Left ventricle myocardium superior (tissue), 1 donor: ENCODE results near the gene LRRK1. TPM values are rescaled to one million over a fixed set of nuclear protein-coding genes. Genes with fewer than 3 reads are reported as not detected.
A peak's percentile ranks its signal among the peaks of the same experiment; 100 is the strongest.

ENCODE experiments used
- ATAC-seq: fragments of 200-7000 bp; cut with Tn5 transposase; one replicate; pipeline ENCODE4 v1.9.1; 2020; ENCODE audit warnings: mild to moderate bottlenecking, moderate library complexity
- DNase-seq: peaks from one replicate; pipeline ENCODE4 v3.0.0-alpha.2; 2020
- intact Hi-C: fragments of 100-400 bp; cut with micrococcal nuclease; formaldehyde crosslinking; loops from one replicate; pipeline ENCODE4 v1.11.0; 2022
- total RNA-seq: library from RNA; stranded (reverse); fragmentation: NEBNext Ultra II Directional; extraction: Animal tissue kit (Norgen Biotek cat#: 25700); gene quantifications from one replicate; pipeline ENCODE4 v1.2.1, GENCODE V29; 2021
- donor health status: DM: no; HTN: yes; CAD: no; lungs with severe emphysema.

The LRRK1 gene
- total RNA-seq, 1 donor from 2014 or later: 2.3 TPM

- intact Hi-C loops: no loop called here
- no peak for DNase-seq
- ATAC-seq: peak; percentile 41
Measured at GRCh38 chr15:100909565-100909964, 9.6 kb upstream of the LRRK1 start.

GRCh38 chr15:100909989-100910955 lies 8.9 kb upstream of the LRRK1 start:
- DNase-seq (no peak), ATAC-seq (no peak)
- intact Hi-C loops: no loop called here

DNA sequence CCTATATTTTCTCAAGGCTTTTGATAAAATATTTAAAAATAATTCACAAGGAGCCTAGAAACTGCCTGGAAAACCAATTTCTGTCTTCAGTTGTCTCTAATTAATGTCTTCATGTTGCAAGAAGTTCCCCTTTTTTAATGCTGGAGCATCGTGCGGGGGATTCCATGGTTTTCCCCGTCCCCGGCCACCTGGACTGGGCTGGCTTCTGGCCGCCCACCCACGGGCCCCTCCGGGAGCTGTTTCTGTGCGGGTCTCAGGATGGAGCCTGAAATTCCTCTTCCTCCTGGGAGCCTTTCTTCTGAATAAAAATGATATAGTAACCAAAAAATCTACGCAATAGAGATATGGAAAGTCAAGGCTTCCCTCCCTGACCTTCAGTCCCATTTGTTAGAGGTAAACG lies 8.1 kb upstream of the LRRK1 start:
- ATAC-seq (no peak), DNase-seq (no peak)
- intact Hi-C loops: no loop called here

DNA sequence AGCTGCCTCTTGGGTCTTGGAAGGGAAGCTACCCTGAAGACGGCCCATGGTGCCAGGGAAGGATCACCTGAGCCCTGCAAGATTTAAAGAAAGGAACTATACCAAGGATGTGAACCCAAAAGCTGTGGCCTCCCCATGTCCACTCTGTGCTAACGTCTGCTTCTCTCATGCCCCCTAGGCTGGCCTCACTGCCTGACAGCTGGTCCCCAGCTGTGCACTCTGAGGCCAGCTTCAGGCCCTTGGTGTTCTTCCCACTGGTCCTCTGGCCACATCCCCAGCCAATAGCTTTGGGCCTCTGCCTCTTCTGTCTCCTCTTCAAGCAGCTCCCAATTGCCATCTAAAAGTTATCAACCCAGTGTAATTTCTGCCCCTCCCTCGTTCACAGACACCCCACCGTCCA lies 5.2 kb upstream of the LRRK1 start:
- ATAC-seq (peak; percentile 59), DNase-seq (peak; percentile 53)
- intact Hi-C loops: no loop called here

DNA sequence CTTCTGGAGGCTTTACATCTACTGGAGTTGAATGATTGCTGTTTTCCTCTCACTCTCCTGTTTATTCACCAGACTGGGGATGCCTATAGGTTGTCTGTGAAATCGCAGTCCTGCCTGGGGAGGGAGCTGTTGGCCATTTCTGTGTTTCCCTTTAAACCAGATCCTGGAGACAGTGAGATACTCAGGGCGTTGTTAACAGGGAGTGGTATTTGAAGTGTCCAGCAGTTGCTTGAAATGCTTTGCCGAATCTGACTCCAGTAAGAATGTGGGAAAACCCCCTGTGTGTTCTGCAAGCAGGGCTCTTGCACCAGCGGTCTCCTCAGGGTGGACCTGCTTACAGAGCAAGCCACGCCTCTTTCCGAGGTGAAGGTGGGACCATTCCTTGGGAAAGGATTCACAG lies 4.3 kb upstream of the LRRK1 start:
- no peak for DNase-seq
- no peak for ATAC-seq
- intact Hi-C loops: loop anchor here (5.0 kb wide), 1 partner anchor 92 kb away; no protein-coding TSS in a partner anchor

- peak; percentile 93 for ATAC-seq
- intact Hi-C loops: loop anchor here (5.0 kb wide), 1 partner anchor 89 kb away; no protein-coding TSS in a partner anchor
- DNase-seq: peak; percentile 88
Measured at GRCh38 chr15:100918034-100918689, 995 bp upstream of the LRRK1 start.

- DNase-seq (peak; percentile 46), ATAC-seq (no peak)
- intact Hi-C loops: loop anchor here (5.0 kb wide), 1 partner anchor 88 kb away; no protein-coding TSS in a partner anchor
Measured at GRCh38 chr15:100919481-100920405, 586 bp downstream of the LRRK1 start.

- intact Hi-C loops: no loop called here
- no peak for DNase-seq
- no peak for ATAC-seq
Measured at GRCh38 chr15:100920516-100921135, 1.5 kb downstream of the LRRK1 start.

DNA sequence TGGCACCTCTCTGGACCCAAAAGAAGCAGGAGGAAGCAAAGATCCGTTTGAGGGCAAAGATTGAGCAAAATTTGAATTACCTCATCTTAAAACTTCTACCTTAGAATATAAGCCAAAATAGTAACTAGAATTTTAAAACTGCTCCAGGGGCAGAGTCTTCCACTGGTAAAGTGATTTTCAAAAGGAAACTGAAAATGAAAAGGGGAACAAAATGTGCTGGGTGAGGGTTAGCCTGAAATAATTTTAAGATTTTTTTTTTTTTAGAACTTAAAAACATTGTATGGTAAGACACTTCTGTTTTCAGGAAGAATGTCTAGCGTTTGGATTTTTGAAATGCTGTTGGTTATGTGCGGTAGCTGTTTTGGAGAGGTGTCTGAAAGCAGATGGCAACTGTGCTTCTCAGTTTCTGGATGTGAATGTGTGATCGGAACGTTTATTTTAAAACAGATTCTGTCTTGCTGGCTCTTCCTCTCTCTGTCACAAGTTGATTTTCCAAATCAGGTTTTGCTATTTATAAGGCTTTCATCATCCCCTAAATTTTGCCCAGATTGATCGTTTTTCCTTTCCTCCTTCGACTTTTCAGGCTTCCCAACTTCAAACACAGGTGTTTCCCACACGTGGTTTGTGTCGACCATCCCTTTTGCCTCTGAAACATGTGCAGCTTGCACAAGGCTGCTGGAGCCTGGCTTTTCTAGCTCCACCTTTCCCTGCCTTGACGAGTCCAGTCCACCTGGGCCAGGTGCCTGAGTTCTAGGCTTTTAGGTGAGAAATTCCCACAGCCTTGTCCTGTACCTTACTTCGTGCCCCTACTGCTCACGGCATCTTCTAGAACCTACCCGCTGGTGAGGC lies 3.3 kb downstream of the LRRK1 start:
- intact Hi-C loops: no loop called here
- no peak for ATAC-seq
- no peak for DNase-seq

DNA sequence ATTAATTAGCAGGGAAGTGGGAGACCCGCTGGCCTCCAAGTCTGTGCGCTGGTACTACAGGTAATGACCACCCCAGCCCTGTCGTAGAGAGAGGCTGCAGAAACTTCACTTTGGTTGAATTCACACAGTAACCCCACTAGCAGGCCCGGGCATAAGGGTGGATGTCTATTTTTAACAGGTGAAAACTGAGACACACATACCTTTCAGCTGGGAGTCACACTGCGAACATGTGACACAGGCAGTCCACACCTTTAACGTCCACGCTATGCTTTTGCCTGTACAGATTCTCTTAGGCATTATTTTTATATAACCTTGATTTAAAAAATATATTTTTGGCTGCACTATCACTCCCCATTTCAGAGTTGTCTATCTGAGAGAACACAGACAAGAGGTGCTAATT lies 3.9 kb downstream of the LRRK1 start:
- ATAC-seq (no peak), DNase-seq (no peak)
- intact Hi-C loops: no loop called here

- DNase-seq: no peak
- intact Hi-C loops: no loop called here
Measured at GRCh38 chr15:100923902-100924301, 4.7 kb downstream of the LRRK1 start.

GRCh38 chr15:100924436-100924835 lies 5.3 kb downstream of the LRRK1 start:
- DNase-seq (no peak), ATAC-seq (no peak)
- intact Hi-C loops: no loop called here

More at GRCh38 chr15:100923902-100924301, 4.7 kb downstream of the LRRK1 start:
- ATAC-seq: no peak

DNA sequence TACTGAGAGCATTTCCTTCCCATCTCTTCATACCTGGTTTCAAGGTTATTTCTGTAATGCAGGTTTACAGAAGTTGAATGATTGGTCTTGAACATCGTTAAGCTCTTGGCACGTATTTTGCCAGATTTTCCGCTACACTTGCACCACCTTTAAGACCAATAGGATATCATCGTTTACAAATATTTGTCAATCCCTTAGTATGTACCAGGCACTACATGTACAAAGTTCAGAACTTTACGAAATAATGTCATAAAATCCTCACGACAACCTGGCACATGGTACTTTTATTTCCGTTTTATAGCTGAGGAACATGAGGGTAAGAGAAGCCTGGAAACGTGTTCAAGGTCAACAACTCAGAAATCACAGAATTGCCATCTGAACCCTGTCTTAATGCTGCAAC lies 6.3 kb downstream of the LRRK1 start:
- intact Hi-C loops: no loop called here
- DNase-seq (no peak), ATAC-seq (no peak)

DNA sequence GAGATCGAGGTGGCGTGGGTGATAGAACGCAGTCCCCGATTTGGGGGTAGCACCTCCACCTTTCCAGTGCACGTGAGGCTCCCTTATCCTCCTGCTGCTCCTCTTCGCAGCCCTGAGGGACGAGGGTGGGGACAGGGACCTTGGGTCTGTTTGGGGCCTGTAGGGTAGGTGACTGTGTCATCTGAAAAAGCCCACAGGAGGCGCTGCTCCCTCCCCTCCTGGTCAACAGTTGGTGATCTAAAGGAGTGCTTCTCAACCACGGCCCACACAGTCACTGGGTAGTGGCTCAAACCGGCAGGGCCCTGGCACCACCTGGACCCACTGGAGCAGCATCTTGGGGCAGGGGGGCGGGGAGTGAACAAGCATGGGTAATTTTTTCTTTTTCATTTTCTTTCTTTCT lies 7.1 kb downstream of the LRRK1 start:
- no peak for DNase-seq
- no peak for ATAC-seq
- intact Hi-C loops: no loop called here

- no peak for ATAC-seq
- intact Hi-C loops: no loop called here
- DNase-seq: no peak
Measured at GRCh38 chr15:100926971-100927756, 8.0 kb downstream of the LRRK1 start.

- DNase-seq: no peak
- ATAC-seq: no peak
- intact Hi-C loops: no loop called here
Measured at GRCh38 chr15:100928632-100929280, 9.6 kb downstream of the LRRK1 start.

DNA sequence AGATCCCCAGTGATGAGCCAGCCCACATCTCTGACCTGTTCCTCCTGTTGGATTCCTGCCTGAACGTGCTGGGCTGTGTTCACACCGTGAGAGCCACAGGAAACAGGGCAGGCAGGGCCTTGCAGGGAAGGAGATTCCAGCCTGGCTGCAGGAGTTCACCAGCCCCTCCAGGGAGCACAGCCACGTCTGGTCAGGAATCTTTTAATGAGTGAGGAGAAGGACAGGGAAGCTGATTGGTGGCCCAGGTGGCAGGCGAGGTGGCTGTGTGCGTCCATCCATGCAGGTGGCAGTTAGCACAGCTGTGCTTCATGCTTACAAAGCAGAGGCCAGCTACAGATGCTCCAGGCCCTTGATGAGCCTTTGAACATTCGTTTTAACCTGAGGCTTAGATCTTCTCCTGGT lies 10.5 kb downstream of the LRRK1 start:
- intact Hi-C loops: no loop called here
- no peak for DNase-seq
- ATAC-seq: no peak
